ENCODE data around the gene ROCK2.

ROCK2 gene

DNA sequence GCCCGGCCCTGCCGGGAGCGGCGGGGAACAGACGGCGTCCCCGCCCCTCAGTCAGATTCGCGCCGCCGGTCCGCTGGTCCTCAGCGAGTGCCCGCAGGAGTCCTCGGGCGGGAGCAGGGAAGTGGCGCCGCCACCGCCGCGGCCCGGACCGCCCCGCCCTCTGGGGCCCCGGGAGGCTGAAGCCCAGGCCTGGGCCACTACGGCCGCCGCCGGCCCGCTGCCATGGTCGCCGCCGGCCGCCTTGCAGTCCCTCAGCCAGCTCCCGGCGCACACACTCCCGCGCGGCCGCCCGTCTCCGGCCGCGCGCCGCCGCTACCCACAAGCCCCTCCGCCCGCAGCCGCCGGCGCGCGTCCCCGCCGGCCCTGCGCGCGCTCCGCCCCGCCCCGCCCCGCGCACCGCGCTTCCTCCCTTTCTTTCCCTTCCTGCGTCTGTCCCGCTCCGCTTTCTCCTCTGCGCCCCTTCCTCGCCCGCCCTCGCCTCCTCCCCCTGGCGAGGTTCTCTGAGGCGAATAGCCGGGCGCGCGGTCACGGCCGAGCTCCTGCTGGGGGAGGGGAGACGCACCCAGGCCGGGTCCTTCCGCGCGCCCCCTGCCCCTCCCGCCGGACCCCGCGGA lies at the start of gene ROCK2:
Gene ROCK2 (minus strand): TSS at position 295 of the 614 bp plus-strand sequence. CDS start 500 bp downstream, outside the sequence.
- FAIRE-seq, result no peak

DNA sequence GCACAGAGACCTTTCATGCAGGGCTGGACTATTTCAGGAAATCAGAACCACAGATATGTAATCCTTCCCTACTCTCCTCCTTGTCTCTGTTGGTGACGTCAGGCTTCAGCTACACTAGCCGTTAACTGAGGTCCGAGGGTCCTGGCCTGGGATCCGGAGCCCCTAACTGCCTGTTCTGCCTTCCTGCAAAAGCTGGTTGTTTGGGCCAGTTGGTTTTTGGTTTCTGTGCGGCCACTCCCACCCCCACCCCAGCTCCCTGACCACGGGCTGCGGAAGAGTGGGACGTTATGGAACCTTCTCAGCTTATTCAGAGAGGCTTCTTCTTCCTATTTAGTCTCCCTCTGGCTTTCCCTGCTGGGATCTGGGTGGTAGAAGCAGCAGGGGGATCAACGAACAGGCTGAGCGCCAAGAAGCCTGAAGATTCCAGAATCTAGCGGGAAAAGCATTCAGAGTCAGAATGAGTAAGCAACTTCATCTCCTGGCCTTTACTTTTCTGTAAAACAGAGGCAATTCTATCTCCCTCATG lies 49.3 kb upstream of the ROCK2 start:
- no peak for FAIRE-seq

DNA sequence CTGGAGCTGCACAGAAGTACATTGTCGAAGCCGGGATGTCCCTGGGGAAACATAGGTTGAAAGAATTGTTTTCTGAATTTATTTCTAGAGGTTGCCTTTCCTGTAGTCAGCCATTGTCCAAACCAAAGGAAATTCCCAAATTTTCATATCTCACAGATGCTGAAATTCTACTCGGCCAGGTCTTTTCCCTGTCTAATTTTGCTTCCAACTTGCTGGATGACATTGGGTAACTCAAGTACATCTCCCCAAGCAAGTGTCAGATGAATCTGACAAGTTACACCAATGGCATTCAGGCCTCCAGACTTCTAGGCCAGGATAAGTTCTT lies 47.5 kb upstream of the ROCK2 start:
- no peak for FAIRE-seq

DNA sequence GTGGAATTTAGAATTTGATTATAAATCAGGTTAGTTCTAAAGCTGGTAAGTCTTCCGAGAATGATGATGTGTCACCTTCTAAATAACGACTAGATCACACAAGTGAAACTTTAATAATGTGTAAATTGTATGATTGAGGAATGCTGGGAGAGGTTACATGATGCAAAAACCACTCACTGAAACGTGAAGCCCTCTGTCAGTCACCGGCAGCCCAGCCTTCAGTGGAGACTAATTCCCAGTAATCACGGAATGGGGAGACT lies 45.9 kb upstream of the ROCK2 start:
- no peak for FAIRE-seq

DNA sequence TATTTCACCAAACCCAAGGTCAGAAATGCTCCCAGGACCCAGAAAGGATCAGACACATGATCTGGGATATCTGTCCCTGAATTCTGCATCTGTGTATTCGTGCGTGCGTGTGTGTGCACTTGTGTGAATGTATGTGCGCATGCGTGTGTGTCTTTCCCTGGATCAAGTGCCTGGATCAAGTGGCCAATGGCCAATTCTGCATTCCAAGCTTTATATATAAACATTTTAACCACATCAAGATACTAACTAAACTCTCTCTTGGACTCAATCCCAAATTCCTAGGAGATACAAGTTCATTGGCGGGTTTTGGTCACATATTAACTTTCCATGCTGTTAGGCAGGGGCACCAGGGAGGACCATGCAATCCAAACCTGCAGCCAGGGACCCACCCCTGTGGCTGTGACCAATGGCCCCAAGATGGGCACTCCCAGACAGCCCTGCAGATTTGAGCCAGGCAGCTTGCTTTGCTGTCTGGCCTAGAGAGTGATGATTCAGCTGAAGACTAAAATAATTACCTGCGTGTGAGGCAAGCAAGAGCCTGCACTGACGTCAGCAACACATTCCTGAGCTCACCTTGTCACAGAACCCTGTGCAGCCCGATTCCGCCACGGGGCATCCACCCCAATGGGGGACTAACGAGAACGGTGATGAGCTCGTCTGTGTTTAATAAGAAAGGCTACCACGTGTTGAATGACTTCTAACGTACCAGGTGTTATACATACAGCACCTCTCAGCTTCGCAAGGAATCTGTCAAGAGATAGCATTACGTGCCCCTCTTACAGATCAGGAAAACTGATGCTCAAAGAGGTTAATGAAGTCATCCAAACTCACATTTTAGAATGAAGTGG lies 45.3 kb upstream of the ROCK2 start:
- FAIRE-seq, result no peak

DNA sequence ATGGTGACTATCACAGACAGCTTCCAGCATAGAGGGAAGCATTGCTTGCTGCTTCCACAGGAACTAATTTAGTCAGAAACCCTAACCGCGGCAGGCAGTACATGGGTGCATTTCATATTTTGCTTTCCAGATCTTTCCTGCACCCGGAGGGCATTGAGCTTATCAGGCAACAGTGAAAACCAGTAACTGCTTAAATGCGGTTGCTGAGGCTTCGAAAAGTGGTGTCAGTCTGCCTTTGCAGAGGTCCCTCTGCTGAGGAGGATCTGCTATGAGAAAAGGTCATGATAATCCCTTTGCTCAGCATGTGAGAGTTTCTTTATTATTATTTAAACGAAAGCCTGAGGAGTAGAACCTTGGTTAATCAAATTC lies 44.6 kb upstream of the ROCK2 start:
- FAIRE-seq, result no peak

DNA sequence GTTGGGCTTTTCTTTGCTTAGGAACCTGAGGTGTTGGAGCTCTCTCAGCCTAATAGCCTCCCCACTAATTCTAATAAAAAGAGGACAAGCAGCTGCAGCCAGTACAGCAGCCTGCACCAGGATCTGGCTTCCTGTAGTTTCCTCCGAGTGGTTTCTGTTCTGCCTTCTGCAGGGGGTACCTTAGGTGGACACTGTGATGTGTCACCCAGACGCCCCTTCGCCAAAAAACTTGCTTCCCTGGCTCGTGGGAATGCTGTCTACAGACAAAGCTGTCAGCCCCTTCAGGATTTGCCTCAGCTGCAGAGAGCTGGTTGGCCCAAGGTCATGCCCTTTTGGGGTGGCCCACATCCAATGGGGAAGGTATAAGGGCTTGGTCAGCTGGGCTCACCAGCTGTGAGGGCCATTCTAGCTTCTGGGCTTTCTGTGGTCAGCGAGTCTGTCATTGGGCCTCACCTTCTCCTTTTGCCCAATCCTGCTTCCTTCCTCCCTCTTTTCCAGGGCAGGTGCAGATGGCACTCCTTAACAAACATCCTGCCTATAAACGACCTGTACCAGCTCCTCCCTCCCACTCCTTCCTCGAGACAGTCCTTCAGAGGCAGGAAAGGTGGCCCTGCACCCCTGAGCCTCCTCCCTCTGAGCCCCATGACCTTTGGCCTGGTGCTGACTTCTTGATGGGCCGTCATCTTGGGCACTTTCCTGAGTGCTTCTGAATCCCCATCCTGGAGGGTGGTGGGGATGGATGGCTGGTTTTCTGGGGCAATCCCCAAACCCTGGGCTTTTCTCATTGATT lies 44.0 kb upstream of the ROCK2 start:
- FAIRE-seq, result no peak

DNA sequence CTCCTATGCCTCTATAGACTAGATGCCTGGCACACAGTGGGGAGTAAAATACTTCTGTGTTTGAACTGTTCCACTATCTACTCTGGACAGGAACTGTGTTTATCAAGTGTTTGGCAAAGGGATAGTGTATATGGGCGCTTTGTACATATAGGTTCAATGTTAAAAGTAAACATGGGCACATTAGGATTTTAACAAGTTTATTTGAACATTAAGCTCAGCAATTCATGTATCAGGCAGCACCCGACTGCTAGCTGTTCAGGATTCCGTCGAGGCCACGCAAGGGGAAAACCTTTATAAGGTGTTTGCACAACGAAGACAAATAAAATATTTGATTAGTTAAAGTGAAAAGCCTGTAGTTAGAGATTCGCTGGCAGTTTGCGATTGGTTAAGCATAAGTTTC lies 43.4 kb upstream of the ROCK2 start:
- no peak for FAIRE-seq

DNA sequence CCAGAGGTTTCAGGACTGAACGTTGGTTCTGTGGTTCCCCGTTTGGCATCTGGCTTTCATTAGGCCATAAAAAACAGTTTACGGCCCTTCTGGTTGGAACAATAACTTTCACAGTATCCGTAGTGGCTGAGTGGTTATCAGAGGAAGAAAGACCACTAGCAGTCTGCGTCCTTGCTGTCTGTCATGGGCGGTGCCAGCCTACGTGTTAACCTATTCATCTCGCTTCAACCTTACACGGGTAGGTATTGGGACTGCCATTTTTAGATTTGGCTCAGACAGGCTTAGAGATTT lies 42.6 kb upstream of the ROCK2 start:
- FAIRE-seq, result no peak

DNA sequence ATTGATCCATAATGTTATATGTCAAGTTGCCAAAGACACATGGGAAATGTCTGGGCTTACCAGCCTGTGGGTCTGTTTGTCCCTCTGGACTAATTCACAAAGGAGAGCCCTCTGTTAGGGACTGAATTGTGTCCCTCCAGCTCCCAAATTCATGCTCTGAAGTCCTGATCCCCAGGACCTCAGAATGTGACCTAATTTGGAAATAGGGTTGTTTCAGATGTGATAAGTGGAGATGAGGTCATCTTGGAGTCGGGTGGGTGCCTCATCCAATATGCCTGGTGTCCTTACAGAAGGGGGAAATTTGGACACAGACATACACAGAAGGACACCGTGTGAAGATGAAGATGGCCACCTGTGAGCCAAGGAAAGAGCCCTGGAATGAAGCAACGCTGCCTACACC lies 41.4 kb upstream of the ROCK2 start:
- FAIRE-seq, result no peak

DNA sequence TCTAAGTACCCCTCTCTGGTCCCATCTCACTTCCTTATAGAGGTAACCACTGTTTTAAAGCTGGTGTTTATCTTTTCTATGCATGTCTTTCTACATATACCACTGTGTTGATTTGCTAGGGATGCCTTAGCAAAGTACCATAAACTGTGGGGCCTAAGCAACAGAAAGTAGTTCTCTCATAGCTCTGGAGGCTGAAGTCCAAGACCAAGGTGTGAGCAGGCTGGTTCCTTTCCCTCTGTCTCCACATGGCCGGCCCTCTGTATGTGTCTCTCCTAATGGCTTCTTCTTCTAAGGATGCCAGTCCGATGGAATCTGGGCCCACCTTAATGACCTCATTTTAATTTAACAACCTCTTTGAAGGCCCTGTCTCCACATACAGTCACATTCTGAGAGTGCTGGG lies 40.8 kb upstream of the ROCK2 start:
- FAIRE-seq, result no peak

DNA sequence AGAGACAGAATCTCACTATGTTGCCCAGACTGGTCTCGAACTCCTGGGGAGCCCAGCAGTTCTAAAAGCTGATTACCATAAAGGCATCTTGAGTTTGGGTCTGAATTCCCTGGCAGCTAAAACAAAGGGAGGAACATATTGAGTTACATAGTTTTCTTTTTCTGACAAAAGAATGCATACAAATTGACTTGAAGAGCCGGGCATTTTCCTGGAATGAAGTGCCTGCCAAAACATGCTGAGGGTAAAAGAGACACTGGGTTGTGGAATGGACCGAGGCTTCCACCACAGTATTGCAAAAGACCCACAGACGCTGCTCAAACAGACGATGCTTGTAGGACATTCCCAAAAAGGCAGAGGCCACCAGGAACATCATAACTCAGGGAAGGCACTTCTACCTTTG lies 35.1 kb upstream of the ROCK2 start:
- FAIRE-seq, result no peak

DNA sequence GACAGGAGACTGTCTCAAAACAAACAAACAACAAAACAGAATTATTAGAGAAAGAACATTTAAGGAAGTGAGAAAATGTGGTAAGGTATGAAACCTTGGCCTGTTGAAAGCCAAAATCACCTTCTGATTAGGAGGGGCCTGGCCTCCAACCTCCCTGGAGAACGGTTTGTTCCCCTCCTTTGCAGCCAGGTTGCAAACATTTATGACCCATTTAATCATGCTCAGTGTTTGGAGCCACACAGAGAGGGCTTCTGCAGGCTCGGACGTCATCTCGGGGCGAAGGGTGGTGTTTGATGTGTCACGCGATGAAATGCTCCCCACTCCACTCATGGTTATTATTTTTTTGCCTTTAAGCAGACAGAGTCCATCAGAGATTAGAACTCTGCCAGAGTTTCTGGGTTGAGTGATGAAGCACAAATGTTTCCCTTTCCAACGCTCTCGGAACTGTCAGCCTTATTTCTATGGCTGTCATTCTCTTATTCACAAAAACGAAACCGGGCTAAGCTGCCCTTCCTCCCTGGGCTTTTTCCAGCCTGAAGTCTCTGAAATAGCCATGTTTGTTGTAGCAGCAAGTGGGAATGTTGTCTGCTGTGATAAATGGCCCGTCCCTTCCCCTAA lies 33.6 kb upstream of the ROCK2 start:
- FAIRE-seq, result no peak

DNA sequence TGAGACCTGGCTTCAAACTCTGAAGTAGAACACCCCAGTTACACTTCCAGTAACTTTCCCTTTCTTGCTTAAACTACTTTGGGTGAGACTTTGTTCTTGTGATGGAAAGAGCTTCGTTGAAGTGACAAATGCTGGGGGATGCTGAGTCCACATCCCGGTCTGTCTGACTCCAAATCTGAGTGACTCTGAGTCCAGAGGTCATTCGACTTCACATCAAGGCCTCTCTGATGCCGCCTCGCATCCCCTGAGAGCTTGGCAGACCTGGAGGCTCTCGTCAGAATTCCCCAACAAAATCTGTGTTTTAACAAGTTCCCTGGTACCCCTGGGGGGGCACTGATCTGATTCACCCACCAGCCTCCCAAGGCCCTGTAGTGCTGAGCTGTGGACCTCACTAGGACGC lies 31.6 kb upstream of the ROCK2 start:
- FAIRE-seq, result no peak

DNA sequence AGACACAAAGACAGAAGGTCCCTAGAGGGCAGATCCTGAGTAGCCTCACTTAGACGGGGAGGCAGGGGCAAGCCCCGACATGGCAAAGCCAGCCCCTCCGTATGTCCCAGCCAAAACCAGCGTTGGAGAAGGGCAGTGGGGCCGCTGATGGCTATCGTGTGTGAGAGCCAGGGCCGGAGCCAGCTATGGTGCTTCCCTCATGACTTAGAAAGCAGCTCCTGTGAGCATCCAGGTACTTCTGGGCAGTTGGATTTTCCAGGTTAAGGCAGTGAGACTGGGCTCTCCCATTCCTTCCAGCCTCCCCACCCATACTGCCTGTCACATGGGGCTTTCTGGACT lies 31.2 kb upstream of the ROCK2 start:
- FAIRE-seq, result no peak

DNA sequence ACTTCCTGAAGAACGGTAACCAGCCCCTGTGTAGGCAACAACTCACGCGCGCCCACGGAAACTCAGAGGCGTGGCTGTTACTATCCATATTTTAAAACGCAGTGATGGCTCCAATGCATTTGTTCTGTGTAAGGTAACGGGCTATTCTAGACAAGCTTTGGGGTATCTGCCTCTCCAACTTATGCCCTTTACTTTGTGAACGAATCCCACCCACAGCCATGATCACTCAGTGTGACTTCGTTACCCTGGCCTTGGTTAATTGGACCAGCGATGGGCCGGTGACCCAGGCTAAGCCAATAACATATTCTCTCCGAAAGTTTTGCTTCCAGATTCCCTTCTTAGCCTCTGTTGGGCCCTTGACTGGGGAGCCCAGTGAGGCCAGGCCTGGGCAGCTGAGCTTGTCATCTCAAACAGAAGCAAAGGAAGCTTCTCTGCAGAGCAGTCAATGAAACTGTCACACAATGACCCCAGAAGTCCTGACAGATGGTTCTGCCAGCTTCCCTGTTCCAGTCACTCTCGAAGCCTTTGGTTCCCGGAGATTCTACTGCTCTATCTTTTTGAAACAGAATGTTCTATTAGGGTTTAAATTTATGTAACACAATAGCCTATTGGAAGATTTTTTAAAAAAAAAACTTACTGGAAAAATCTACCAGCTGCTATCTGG lies 30.7 kb upstream of the ROCK2 start:
- no peak for FAIRE-seq

DNA sequence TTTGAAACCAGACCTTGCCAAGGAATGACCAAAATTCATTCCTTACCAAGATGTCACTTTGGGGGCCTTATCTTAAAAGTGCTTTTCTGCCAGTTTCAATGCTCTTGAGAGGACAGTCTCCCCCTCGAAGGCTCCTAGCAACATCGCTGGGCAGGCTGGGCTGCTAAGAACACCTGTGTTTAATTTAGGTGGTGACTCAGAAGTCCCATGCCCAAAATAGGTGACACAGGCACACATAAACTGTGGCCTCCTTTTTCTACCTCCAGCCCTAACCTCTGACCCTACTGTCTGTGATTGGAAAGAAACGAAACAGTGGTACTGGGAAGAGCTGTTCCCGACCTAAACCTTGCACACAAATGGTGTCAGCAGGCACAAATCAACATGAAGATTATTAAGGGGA lies 28.7 kb upstream of the ROCK2 start:
- no peak for FAIRE-seq

DNA sequence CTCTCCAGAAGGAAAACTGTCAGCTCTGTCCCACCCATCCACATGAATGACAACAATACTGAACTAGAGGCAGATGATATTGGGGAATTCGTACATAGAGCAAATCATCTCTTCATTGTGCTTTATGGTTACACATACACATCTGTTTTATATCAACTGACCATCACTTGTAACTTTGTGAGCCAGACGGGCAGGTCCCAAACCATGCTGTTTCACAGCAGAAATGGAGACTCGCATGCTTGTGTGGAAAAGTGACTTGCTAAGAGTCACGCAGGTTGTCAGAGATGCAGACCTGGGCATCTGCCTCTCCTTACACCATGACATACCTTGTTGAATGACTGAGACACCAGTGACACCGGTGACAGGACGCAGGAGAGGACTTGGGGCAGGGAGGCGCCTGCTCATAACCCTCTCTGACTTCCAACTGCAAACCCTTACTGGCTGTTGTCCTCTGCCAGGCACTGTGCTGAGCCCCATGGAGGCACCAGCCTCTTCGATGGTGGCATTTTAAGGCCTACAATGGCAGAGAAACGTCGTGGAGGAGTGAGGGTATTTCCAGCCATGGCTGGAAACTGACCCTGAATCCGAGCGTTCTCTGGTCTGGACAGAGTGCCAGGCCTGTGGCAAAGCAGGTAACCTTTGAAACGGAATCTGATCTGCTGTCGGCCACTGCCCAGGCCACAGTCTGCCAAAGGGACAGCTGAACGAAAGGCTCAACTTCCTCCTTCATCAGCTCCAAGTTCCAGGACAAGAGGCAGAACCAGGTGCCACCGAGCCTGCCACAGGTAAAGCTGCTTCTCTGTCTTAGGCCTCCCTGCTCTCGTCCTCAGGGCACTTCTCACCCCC lies 26.9 kb upstream of the ROCK2 start:
- FAIRE-seq, result no peak

DNA sequence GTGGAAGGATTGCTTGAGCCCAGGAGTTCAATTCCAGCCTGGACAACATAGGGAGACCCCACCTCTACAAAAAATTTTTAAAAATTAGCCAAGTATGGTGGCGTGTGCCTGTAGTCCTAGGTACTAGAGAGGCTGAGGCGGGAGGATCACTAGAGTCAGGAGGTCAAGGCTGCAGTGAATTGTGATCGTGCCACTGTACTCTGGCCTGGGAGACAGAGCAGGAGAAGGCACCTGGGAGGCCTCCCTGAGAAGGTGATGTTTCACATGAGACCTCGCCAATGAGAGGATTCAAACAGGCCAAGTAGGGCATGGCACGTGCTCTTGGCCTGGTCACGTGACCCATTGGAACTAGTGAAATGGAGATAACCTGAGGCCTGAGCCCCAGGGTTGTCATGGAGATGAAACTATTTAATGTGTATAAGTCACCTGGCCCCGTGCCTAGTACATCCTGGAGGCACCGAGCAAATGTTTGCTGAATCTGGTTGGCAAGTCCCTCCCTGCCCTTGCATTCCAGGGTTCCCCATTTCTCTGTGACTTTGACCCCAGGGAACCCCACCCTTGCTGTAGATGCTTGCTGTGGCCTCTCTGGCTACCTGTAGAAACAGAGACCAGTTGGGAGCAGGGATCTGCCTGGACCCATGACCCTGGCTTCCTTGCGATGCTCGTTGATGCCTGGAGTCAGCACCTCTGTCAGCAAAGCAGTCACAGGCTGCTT lies 26.1 kb upstream of the ROCK2 start:
- FAIRE-seq, result no peak

DNA sequence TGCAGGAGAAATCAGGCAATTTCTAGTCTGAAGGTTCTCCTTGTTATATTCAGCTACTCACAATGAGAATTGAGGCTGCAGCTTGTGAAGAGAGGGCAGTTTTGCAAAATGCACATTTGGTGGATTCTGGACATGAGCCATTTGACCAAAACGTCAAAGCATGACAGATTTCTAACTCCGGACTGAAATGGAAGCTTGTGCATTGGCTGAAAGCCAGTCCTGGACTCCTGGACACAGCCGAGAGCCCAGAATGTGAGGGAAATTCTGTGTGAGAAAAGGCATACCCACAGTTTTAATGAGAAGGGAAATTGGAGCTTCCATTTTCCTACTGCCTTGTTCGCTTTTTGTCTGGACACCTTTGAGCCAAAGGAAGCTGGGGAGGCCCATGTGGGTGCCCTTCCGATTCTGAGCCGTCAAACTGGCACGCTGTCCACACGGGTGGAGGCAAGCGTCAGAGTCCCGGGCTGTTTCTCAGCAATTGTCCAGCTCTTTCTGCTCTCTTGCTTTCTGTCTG lies 23.7 kb upstream of the ROCK2 start:
- FAIRE-seq, result no peak

DNA sequence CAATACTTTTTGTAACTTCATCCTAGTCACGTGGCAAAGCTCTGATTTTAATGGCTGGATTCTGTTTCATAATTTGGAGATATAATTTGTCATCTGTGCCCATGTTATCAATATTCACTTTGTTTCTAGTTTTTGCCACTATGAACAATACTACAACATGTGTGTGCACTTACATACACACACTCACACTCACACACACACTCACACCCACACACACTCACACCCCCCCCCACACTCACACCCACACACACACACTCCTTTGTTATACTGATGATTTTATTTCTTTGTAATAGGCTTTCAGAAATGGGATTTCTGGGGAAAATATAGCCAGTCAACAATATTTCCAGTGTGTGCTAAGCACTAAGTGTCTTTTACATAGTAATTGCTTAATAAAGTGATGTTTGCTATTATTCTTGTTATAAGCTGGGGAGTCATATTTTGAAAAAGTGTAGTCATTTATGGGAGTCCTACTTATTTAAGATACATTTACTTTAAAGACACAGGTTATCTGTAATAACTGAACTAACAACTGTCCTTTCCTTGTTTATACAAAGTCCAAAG lies 22.8 kb upstream of the ROCK2 start:
- no peak for FAIRE-seq

Measured in islet of Langerhans (tissue), 1 donor.